ENCODE measurements around the gene FETUB. TPM values are rescaled to one million over a fixed set of nuclear protein-coding genes. Genes with fewer than 3 reads are reported as not detected.

Gene FETUB
- total and polyA plus RNA-seq, 2 of the 8 experiments (the other 6 are each of a cell fraction or from before 2014, with no cell fraction given) = 0.15 TPM; not detected in 1

GRCh38 chr3:186625600-186626042, 14.6 kb upstream of the FETUB start:
- no peak overlapping the region for H4K8ac ChIP-seq (ENCODE audit: extremely low read depth, insufficient read depth, low read length)
- H4K20me1 ChIP-seq (replicated peaks in 1 of 2; ENCODE audit: control insufficient read depth in 1 of 2, insufficient read depth in 2 of 2, low read length in 2 of 2) = no peaks in the 10 kb centered on the region
- no peaks in the 10 kb centered on the region for H3K9me3 ChIP-seq (ENCODE audit: insufficient read depth in 2 of 2, low read depth in 1 of 2, low read length in 1 of 2)
- POLR2A ChIA-PET (ENCODE audit: partially characterized antibody) = interaction anchor here (0.6 to 3.5 kb wide), 3 partner anchors 11 to 158 kb away, joined by 3 to 17 read pairs (median 4); partner anchors contain the start of gene EIF4A2
- CTCF ChIA-PET (ENCODE audit: partially characterized antibody) = interaction anchor here (0.7 to 6.1 kb wide), 3 partner anchors 11 to 354 kb away, joined by 3 to 67 read pairs (median 4); partner anchors contain the start of gene AHSG
- no peak overlapping the region for H3K56ac ChIP-seq (replicated peaks; ENCODE audit: insufficient read length, low read depth, low read length)
- H3K9ac ChIP-seq (replicated peaks in 1 of 4; ENCODE audit: extremely low read depth in 1 of 4, low read depth in 3 of 4, low read length in 3 of 4) = no peak overlapping the region
- no peak overlapping the region for H3K4me3 ChIP-seq (ENCODE audit: extremely low read depth in 1 of 4, insufficient read depth in 2 of 4, low read depth in 3 of 4, low read length in 4 of 4)
- H2BK12ac ChIP-seq (ENCODE audit: low read depth, low read length) = no peak overlapping the region
- peaks cover 1% of the 10 kb centered on the region; the same call in 1 of the 2 replicates for H3K23me2 ChIP-seq (ENCODE audit: low read depth, low read length)
- no peak for FAIRE-seq
- H3K4ac ChIP-seq (replicated peaks; ENCODE audit: insufficient read length, low read depth, low read length) = no peak overlapping the region
- H3K36me3 ChIP-seq (ENCODE audit: control insufficient read depth in 2 of 4, insufficient read depth in 4 of 4, low read length in 3 of 4) = no peaks in the 10 kb centered on the region
- H2AK5ac ChIP-seq (ENCODE audit: low read depth, low read length) = no peak overlapping the region; the same call in 1 of the 2 replicates
- no peak for DNase-seq (ENCODE audit: low read depth in 1 of 2, low spot score in 2 of 2)
- no peaks in the 10 kb centered on the region for H3K79me1 ChIP-seq (ENCODE audit: low read depth, low read length)
- H3K27ac ChIP-seq (ENCODE audit: low read depth, low read length) = no peak overlapping the region
- no peaks in the 10 kb centered on the region for H3K79me2 ChIP-seq (ENCODE audit: control insufficient read depth in 1 of 2, insufficient read depth in 2 of 2, low read length in 2 of 2)
- H2BK15ac ChIP-seq (ENCODE audit: low read length) = no peak overlapping the region
- H3K14ac ChIP-seq (ENCODE audit: insufficient read length) = no peak overlapping the region
- H2BK20ac ChIP-seq (ENCODE audit: low read length) = no peak overlapping the region; the same call in 1 of the 2 replicates
- H4K91ac ChIP-seq (replicated peaks; ENCODE audit: insufficient read length, low read length) = no peak overlapping the region
- H3K27me3 ChIP-seq (replicated peaks in 1 of 4; ENCODE audit: control insufficient read depth in 3 of 4, extremely low read depth in 1 of 4, insufficient read depth in 3 of 4, low read length in 3 of 4) = peaks cover 0 to 2% (median 0%) of the 10 kb centered on the region in 4 experiments; a peak in 1 of 7 replicates
- H3K23ac ChIP-seq (ENCODE audit: insufficient read length) = no peak overlapping the region
- no peaks in the 10 kb centered on the region for H3K4me1 ChIP-seq (replicated peaks in 1 of 4; ENCODE audit: control insufficient read depth in 3 of 4, insufficient read depth in 4 of 4, low read length in 3 of 4)
- no peak overlapping the region for H2BK5ac ChIP-seq (ENCODE audit: low read depth, low read length)
- H2AFZ ChIP-seq (ENCODE audit: low read length) = no peak overlapping the region
- H3K4me2 ChIP-seq (ENCODE audit: insufficient read depth in 1 of 2, low read depth in 2 of 2, low read length in 2 of 2) = no peak overlapping the region
- H3K18ac ChIP-seq (ENCODE audit: extremely low read depth, low read length) = no peak overlapping the region
- 92% methylated on average over 4 of the region's 4 CpGs; no CpG with 5 or more reads in 1 of the 2 experiments for WGBS, 2 experiments (ENCODE audit: extremely low coverage in 1 of 2, insufficient coverage in 1 of 2, insufficient read length in 1 of 2, insufficient replicate concordance in 2 of 2, low coverage in 1 of 2, low lambda C conversion rate in 2 of 2, missing lambda C conversion rate in 1 of 2)
- no peak overlapping the region for H4K5ac ChIP-seq (ENCODE audit: insufficient read length, low read depth, low read length)
- H2BK120ac ChIP-seq (replicated peaks; ENCODE audit: low read depth, low read length) = no peak overlapping the region
- TF ChIP-seq JUND (IDR thresholded peaks at IDR 0.05; ENCODE audit: low read length) (no peak), NANOG (IDR thresholded peaks at IDR 0.05; ENCODE audit: insufficient read depth, low read depth, low read length, poor library complexity, severe bottlenecking) (no peak), SIN3A (conservative IDR thresholded peaks at IDR 0.05 in 1 of 2, IDR thresholded peaks at IDR 0.05 in 1 of 2; ENCODE audit: low read depth in 1 of 2, low read length in 2 of 2) (no peak), ASH2L (IDR thresholded peaks at IDR 0.05; ENCODE audit: low read length) (no peak)
